Bone marrow (tissue), 2 donors: Measurements from ENCODE around the gene TRAPPC5.

Experiments
- DNase-seq, 2 donors: peaks; one replicate each; lab custom pipeline; 2025; lab: John Stamatoyannopoulos, UW

The TRAPPC5 gene

DNA sequence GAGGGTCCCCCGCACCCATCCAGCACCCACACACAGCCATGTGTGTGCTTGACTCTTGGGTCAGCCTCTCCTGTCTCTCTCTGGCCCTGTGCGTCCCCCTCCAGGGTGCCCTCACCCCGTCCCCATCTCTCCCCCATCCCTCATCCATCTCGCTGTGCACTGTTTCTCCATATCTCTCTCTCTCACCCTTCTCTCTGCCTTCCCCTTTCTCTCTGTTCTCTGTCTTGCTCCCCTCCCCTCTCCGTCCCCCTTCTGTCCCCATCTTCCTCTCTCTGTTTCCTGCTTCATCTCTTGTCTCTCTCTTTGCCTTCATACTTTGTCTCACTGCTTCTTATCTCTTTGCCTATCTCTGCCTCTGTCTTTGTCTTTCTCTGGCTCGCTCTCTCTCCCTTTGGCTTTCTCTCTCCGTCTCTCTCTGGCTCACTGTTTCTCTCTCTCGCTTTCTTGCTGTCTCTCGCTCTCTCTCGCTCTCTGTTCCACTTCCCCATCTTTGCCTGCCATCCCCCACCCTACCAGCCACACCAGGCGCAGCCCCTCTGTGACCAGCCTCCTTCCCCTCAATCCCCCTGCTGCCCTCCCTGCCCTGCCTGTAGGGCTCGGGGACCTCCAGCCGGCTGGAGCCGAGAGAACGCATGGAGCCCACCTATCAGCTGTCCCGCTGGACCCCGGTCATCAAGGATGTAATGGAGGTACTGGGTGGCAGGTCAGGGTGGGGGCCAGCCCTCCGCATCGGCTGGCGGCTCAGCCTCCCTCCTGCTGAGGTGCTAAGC is 34.8 kb upstream of the TRAPPC5 start:
- no peak for DNase-seq

- no peak for DNase-seq
Observed at GRCh38 chr19:7646426-7646700, 34.3 kb upstream of the TRAPPC5 start.

GRCh38 chr19:7647156-7647555 is 33.5 kb upstream of the TRAPPC5 start:
- no peak for DNase-seq

DNA sequence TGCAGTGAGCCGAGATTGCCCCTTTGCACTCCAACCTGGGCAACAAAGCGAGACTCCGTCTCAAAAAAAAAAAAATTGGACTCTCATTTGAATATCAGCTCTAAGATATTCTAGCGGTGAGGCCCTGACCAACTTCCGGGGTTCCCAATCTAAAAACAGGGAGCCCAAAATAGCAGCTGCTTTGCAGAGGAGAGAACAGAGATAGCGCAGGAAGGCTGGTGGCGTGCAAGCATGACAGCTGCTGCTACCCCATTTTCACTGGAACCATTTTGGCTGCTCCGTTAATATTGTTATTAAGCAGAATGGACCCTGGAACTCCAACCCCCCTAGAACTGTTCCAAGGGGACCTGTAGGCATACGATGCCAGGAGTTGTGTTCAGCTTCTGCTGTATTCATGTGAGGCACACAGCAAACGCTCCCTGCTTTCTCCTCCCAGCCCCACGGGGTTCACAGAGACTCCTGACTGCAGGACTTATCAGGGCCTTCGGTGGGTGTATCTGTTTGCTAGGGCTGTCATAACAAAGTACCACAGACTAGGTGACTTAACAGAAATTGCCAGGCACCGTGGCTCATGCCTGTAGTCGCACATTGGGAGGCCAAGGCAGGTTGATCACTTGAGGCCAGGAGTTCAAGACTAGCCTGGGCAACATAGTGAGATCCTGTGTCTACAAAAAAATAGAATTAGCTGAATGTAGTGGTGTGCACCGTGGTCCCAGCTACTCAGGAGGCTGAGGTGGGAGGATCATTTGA is 32.2 kb upstream of the TRAPPC5 start:
- no peak for DNase-seq

- DNase-seq = no peak
Observed at GRCh38 chr19:7650148-7650547, 30.5 kb upstream of the TRAPPC5 start.

DNA sequence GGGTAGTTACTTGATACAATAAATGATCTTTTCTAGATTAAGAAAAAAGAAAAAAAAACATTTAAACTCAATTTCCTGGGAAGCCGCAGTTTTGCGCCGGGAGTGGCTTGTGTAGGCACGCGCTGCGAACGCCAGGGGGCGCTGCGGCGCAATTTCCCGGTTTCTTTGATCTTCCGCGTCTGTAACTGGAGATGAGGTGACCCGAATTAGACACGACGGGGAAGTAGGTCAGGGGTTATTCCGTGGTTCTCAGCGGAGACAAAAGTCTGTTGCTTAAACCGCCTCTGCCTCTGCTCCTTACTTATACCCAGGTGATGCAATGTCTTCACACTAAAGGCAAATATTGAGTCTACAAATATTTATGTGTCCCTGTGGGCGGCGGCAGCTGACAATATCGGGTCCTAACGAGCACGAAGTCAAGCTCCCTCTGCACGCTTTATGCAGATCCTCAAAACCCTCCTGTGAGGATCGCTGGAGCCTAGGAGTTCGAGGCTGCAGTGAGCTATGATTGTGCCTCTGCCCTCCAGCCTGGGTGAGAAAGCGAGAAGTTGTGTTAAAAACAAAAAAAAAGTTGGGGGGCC is 28.5 kb upstream of the TRAPPC5 start:
- peak; percentile 69 to 83 for DNase-seq

- no peak for DNase-seq
Observed at GRCh38 chr19:7654401-7654800, 26.2 kb upstream of the TRAPPC5 start.

- peak in 1 of 2 donors; percentile 43 for DNase-seq
Observed at GRCh38 chr19:7655581-7655980, 25.1 kb upstream of the TRAPPC5 start.

- DNase-seq = peak in 1 of 2 donors; percentile 56
Observed at GRCh38 chr19:7657131-7657751, 23.4 kb upstream of the TRAPPC5 start.

DNA sequence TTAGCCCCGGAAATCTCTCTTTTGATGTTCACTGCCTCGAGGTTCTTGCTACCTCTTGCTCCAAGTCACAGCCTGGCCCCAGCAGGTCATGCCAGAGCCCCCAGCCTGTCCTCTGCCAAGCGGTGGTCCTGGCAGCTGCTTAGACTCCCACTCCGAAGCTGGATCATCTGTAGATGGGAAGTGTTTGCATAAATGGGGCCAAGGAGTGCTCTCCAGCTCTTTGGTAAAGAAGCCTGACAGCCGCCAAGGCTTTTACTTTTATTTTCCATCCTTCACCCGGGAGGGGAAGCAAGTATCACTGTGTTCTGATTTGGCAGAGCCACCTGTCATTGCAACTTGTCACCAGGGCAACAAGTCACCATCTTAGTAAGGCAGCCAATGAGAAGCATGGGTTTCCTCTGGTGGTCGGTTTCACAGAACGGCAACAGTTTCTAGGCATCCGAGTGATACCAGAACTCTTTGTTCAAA is 22.4 kb upstream of the TRAPPC5 start:
- no peak for DNase-seq

GRCh38 chr19:7661744-7662538 is 18.7 kb upstream of the TRAPPC5 start:
- no peak for DNase-seq

DNA sequence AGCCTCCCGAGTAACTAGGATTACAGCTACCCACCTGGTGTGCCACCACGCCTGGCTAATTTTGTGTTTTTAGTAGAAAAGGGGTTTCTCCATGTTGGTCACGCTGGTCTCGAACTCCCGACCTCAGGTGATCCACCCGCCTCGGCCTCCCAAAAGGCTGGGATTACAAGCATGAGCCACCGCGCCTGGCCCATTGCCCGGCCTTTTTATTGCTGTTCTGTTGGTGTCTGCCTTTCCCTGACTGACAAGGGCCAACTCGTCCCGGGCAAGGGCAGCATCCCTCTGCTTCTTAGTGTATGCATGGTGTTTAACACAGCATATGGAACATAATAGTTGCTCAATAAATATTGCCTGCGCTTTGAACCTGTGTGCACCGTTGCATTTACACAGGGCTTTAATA is 18.0 kb upstream of the TRAPPC5 start:
- DNase-seq = no peak

GRCh38 chr19:7663706-7664105 is 16.9 kb upstream of the TRAPPC5 start:
- no peak for DNase-seq

DNA sequence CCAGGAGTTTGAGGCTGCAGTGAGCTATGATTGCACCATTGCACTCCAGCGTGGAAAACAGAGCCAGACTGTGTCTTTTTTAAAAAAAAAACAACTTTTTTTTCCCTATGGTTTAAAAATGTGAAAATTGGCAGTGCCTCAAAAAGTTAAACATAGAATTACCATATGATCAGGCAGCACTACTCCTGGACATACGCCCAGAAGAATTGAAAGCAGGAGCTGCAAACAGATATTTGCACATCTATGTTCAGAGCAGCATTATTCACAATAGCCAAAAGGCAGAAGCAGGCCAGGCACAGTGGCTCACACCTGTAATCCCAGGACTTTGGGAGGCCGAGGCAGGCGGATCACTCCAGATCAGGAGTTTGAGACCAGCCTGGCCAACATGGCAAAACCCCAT is 15.6 kb upstream of the TRAPPC5 start:
- DNase-seq = no peak

DNA sequence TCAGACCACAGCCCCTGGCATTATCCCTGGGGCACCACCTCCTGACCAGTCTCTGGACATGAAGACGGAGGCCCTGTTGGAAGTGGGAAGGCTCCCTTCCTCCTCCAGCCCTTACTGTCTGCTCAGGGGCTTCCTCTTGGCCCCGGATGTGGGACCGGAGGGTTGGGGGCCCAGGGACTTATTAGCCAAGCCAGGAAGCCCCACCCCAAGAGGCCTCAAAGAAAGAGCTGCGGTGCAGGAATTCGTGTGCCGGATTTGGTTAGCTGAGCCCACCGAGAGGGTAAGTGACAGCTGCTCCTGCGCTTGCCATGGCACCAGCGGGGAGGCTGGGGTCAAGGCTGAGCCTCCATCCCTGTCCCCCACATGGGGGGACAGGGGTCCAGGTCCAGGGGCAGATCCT is 11.8 kb upstream of the TRAPPC5 start, which contains the start of gene RETN:
Gene RETN, plus strand, starts transcription at position 208 of the 400 bp plus-strand sequence. CDS start 278 bp downstream, outside the sequence.
- DNase-seq = no peak

- DNase-seq = no peak
Observed at GRCh38 chr19:7669641-7670040, 11.0 kb upstream of the TRAPPC5 start.

DNA sequence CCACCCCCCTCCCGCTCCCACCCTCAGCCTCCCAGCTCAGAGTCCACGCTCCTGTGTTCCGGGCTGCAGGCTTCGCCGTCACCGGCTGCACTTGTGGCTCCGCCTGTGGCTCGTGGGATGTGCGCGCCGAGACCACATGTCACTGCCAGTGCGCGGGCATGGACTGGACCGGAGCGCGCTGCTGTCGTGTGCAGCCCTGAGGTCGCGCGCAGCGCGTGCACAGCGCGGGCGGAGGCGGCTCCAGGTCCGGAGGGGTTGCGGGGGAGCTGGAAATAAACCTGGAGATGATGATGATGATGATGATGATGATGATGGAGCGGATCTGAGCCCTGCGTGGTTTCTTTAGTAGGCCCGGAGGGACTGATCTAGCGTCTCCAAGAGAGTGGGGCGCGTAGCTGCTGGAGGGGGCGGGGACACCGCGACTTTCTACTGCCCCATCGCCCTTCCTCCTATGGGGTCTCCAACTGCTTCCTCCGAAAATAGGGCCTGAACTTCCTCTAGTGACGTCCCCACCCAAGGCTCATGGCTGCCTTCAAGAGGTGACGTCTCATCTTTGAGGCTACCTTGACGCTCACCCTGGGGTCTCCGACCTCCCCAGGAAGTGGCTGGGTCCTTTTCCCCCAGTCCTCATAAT is 10.4 kb upstream of the TRAPPC5 start:
- DNase-seq = peak in 1 of 2 donors; percentile 13

DNA sequence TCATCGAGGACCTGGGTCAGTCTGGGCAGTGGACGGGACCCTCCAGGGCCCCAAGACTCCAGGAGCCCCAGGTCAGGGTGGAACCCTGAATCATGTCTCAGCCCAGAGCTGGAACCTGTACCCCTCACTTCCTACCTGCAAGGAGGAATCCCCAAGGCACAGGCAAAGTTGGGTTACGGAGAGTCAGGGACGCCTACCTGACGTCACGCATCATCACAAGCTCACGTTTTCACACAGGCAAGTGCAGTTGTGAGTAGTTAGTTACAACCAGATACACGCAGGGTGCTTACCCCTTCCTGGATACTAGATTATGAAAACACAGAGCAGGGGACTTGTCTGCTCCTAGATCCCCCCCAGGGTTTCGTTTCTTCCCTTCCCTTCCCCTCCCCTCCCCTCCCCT is 9.8 kb upstream of the TRAPPC5 start:
- DNase-seq = no peak

GRCh38 chr19:7672522-7672921 is 8.1 kb upstream of the TRAPPC5 start:
- DNase-seq = no peak

- peak in 1 of 2 donors; percentile 64 for DNase-seq
Observed at GRCh38 chr19:7674010-7675005, 6.3 kb upstream of the TRAPPC5 start.
